Adipose tissue (tissue), 3 donors: ENCODE data around the gene PARD3. TPM values are rescaled to one million over a fixed set of nuclear protein-coding genes. Genes with fewer than 3 reads are reported as not detected.
"Not testable (repeated sequence)": the region's sequence is repeated elsewhere in the genome, so short reads cannot be mapped to it uniquely, and the experiment has no call there.

ENCODE experiments used
- H3K27ac ChIP-seq: one replicate; pipeline ENCODE4 v1.5.1; 2013; ENCODE audit warnings: low read depth, low read length
- WGBS, 3 donors: extraction: QIAGEN DNeasy Blood & Tissue Kit; methylation state at CpG; one replicate each; pipeline ENCODE4 v1.1.7; 2013; 5-methylcytosine and 5-hydroxymethylcytosine counted together
- polyA plus RNA-seq, 3 donors: library from polyadenylated mRNA; stranded (reverse); fragments of 200-250 nt; gene quantifications; one replicate each; pipeline ENCODE4 v1.2.3, GENCODE V29; 2013
- donor health status: healthy with polysubstance abuse.
- donor health status: Bipolar disorder and iron deficiency.
- donor health status: healthy.

The PARD3 gene
- polyA plus RNA-seq, 3 donors: 11.2 to 20.6 (median 17.2) TPM

DNA sequence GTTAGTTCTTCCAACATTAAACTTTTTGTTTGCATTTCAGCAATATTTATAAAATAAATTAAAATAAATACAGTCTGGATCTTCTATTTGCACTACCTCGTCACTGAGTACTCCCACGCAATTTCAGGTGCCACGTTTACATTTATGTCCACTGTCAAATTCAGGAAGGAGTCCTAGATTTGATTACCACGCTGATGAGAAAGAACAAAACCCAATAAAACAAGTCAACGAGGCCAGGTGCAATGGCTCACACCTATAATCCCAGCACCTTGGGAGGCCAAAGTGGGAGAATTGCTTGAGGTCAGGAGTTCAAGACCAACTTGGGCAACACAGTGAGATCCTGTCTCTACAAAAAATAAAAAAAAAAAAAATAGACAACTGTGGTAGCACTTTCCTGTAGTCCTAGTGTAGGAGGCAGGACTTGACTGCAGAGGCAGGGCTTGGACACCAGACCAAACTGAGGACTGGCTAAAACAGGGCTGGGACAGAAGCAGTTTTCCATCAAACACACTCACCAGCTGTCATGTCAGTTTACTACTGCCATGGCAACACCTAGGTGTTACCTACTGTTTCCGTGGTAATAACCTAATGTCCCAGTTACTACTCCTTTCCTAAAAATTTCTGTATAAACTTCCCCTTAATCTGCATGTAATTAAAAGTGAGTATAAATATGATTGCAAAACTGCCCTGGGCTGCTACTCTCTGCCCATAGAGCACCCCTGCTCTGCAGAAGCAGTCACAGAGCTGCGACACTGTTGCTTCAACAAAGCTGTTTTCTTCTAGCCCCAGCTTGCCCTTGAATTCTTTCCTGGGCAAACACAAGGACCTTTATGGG lies 341.7 kb downstream of the PARD3 start:
- H3K27ac ChIP-seq: no peak overlapping the region
- 81 to 94% (median 91%) methylated on average over 7 of the region's 7 CpGs for WGBS, 3 donors

DNA sequence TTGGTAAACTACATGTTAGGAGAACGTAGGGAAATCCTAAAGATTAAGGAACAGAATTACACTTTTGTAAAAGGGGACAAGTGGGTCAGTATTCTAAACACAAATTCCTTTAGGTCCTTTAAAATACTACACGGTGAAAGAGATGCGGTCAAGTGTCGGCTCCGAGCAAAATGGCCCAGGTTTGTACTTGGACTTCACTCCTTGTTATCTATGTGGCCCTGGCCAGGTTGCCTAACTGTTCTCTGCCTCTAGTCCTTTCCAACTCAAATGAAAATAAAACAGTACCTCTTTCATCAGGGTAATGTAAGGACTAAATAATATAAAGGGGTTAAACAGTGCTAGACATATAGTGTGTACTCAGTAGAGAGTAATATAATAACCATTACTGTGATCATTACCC lies 344.8 kb downstream of the PARD3 start:
- WGBS, 3 donors: 94 to 98% (median 95%) methylated on average over 5 of the region's 5 CpGs
- no peak overlapping the region for H3K27ac ChIP-seq

DNA sequence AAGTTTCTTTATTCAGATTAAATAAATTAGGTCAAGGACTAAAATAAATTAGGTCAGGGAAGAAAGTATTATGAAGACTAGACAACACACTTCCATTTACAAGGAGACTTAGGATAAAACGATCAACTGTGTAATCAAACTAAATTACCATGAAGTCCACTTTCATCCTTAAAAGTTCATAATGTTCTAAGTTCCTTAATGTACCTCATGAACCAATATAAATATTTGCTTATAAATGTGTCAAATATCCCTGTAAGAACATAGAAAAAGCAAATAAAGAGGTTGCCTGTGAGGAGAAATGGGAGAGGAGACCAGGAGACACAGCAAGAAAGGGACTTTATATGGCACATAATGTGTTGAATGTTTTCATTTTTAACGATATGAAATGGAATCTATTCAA lies 345.6 kb downstream of the PARD3 start:
- 91 to 94% (median 92%) methylated on average over 2 of the region's 2 CpGs for WGBS, 3 donors
- H3K27ac ChIP-seq: no peak overlapping the region

DNA sequence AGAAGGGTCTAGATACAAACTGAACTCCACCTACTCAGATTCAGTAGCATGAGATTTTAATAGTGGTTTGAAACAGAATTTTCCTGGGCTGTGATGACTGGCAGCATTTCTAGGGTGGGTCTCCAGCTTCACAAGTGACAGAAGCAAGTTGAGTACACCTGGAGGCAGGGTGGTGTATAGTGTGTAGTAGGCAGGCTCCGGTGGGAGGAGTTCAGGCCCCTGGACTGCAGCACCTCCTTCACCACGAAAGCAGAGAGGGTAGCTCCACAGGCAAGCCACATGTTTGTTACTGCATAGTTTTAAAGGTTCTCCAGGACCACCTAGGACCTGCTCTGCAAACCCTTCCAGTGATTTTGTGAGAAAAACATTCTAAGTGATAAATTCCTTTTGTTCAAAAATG lies 347.2 kb downstream of the PARD3 start:
- no peak overlapping the region for H3K27ac ChIP-seq
- 90 to 95% (median 95%) methylated on average over 2 of the region's 2 CpGs for WGBS, 3 donors

DNA sequence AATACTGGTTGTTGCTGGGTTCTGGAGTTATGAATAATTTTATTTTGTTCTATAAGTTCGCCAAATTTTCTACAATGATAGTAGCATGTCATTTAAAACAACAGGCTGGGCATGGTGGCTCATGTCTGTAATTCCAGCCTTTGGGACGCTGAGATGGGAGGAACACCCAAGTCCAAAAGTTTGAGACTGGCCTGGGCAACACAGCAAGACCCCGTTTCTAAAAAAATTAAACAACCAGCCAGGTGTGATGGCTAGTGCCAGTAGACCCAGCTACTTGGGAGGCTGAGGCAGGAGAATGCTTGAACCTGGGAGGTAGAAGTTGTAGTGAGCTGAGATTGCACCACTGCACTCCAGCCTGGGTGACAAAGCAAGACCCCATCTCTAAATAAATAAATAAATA lies 347.7 kb downstream of the PARD3 start:
- no peak overlapping the region for H3K27ac ChIP-seq
- 88 to 98% (median 95%) methylated on average over 3 of the region's 3 CpGs for WGBS, 3 donors

DNA sequence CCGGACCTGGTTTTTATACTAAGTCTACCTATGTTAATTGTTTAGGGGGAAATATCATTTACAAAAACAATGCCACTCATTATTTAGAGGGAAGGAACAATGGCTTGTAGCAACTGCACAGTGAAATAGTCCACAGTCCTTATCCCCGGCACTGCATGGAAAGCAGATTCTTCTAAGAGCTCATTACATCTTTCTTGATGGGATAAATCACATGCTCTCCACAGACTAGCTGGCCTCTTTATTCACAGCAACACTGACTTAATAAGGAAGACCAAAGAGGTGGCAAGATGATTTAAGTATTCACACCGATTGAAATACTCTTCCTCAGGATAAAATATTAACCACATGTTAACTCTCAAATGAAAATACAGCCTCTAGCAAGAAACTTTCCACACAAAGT lies 349.4 kb downstream of the PARD3 start:
- 80 to 87% (median 82%) methylated on average over 3 of the region's 3 CpGs for WGBS, 3 donors
- H3K27ac ChIP-seq: no peak overlapping the region

DNA sequence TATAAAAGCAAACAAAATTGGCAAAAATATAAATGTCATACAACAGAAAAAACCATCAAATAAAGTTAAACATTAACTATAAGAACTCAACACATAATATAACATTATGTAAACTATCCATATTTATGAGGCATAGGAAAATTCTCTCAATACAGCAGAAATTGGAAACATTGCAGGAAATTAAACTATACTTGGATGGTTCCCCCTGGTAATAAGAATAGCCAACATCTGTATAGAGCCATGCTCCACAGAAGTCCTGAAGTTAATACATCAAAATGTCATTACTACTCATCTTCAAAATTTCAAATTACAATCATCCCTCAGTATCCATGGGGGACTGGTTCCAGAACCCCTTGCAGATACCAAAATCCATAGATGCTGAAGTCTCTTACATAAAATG lies 350.5 kb downstream of the PARD3 start:
- no peak overlapping the region for H3K27ac ChIP-seq

DNA sequence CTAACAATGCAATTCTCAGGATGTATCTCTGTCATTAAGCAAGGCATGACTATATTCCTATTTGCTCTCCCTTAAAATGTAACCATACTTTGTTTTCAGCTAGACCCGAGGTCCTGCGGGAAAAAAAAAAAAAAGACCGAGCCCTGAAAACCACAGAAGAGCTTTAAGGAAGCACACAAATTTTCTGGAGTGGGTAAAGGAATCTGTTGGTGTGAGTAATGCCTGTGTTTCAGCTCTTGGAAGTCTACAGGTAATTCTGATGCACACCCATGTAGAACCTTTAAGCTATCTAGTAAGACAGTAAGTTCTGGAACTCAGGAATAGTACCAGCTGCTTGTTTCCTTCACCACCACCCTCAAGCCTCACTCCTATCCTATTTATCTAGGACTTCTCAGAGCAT lies 351.1 kb downstream of the PARD3 start:
- H3K27ac ChIP-seq: no peak overlapping the region
- 82 to 91% (median 87%) methylated on average over 3 of the region's 3 CpGs for whole genome bisulfite sequencing, 3 donors

DNA sequence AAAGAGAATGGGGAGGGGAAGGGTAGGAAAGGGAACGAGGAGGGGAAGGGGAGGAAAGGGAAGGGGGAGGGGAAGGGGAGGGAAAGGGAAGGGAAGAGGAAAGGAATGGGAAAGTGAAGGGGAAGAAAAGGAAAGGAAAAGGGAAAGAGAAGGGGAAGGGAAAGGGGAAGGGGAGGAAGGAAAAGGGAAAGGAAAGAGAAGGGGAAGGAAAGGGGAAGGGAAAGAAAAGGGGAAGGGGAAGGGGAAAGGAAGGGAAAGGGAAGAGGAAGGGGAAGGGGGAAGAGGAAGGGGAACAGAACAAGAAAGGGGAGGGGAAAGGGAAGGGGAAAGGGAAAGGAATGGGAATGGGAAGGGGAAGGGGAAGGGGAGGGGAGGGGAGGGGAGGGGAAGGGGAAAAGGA lies 352.1 kb downstream of the PARD3 start:
- H3K27ac ChIP-seq: no peak overlapping the region
- WGBS, 3 donors: 67 to 93% (median 81%) methylated on average over 1 of the region's 1 CpG

DNA sequence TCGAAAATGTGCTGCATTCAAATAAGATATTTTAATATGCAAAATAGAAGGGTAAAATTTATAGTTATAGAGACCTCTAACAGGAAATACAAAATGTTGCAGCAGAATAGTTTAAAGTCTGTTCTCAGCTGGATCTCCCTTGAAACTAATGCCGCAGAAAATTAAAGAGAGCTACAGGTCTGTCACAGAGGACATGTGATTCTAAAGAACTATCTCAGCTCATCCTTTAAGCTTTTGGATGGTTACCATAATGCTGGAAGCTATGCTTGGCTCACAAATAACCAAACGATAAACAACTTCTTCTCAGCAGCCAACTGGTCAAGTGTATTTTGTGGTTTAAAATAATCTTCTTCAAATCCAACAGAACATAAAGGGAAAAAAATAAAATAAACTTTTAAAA lies 353.0 kb downstream of the PARD3 start:
- WGBS, 3 donors: 77 to 85% (median 79%) methylated on average over 3 of the region's 3 CpGs
- H3K27ac ChIP-seq: no peak overlapping the region

DNA sequence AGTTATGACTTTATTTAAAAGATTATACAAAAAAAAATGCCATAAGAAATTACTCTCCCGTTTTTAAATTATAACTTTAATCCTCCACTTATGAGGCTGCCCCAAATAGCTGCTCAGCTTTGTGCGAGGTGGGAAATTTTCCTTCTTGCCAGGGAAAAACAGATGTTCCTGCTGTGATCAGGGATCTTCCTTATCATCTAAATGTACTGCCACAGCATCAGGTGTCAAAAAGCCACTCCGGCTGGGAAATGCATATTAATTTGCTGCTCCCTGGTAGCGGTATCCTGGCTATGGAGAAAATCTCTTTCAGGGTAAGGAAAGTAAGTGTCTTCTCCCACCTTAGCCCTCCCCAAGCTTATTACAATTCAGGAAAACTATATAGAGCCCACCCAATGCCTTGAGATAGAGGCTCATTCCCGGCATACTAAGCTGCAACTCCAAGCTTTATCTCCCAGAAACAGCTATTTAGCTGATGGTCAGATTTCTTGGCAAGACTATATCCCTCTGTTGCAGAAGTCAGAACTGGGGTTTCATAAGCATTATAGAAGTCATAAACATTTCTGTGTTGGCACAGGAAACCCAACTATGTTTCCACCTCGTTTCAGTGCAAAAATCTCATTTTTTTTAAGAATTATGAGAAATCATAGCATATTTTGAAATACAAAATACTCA lies 360.4 kb downstream of the PARD3 start:
- H3K27ac ChIP-seq: no peak overlapping the region
- 81 to 84% (median 81%) methylated on average over 6 of the region's 6 CpGs for WGBS, 3 donors

DNA sequence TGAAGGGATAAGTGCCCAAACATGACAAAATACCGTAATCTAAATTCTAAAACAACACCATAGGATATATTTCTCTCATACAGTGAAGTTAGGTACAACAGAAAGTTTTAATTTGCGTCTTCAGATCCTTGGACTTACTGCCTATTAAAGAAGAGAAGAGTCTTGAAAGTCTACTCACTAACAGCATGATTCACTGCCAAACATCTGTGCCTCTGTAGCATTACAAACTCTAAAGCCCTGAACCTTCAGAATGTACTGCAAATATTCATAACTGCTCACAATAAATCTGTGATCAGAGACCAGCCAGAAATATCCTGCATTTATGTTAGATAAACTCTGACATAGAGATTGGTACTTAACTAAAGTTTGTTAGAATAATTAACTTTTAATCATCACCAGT lies 365.3 kb downstream of the PARD3 start:
- H3K27ac ChIP-seq: no peak overlapping the region
- WGBS, 3 donors: 83 to 98% (median 86%) methylated on average over 2 of the region's 2 CpGs

DNA sequence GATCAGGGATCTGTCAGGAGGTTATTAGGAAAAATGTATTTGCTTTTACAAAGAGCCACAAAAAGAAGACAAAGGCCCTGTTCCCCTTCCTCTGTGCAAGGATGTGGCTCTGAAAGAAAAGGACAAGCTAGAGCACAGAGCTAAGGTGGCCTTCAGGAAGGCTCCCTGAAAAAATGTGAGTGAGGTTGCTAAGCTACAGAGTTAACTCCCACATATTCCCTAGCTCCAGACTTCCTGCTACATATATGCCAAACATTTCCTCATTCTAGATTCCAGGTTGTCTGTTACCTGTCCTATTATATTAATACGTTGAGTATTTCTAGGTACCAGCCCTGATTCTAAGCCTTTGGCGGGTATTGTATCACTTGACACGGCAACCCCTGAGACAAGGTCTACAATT lies 369.0 kb downstream of the PARD3 start:
- WGBS, 3 donors: 84 to 92% (median 88%) methylated on average over 3 of the region's 3 CpGs

DNA sequence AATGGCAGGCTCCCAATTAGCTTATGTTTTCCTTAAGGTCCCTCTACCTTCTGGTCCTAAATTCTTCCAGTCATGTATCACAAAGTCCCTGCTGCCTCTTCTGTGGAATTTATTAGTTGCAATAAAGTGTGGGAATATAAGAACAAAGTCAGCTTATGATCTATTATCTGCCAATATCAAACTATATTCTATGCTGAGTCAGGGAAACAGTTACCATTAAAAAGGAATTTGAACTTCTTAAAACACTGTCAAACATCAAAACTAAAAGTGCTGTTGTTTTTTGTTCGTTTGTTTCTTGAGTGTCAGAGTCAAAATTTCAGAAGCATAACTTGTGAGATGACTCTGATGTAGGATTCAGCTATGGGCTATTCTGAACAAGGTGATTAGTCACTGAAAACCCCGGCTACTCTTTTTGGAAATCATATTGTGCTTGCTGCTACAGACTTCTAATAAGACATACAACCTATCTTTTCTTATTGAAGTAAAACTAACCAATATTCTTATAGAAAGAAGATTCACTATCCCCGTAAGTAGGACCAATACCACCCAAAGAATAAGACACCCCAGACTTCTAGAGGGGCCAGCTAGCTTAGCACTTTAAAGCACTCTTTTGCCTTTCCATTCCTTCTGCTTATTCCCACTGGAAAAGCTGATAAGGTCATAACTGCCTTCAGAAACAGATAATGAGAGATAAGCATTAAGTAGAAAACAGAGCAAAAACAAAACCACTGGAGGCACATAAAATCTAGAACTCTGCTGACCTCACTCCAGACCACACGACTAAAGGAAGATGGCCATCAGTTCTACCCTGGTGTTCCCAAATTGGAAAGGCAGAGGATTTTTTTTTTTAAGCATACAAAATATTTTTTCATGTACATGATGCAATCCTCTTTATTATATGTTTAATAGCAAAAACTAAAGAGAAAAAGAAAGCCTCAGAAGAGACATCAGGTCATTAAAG lies 370.6 kb downstream of the PARD3 start:
- 69 to 86% (median 80%) methylated on average over 4 of the region's 4 CpGs for WGBS, 3 donors
- H3K27ac ChIP-seq: no peak overlapping the region

More for the DNA sequence above, 369.0 kb downstream of the PARD3 start:
- H3K27ac ChIP-seq: no peak overlapping the region

DNA sequence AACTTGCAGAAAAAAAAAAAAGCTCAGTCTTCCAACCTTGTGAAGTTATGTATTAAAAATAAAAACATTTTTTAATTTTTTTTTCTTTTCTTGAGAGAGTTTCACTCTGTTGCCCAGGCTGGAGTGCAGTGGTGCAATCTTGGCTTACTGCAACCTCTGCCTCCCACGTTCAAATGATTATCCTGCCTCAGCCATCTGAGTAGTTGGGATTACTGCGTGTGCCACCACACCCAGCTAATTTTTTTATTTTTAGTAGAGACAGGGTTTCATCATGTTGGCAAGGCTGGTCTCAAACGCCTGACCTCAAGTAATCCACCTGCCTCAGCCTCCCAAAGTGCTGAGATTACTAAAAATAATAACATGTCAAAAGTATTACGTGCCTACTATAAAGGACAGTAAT lies 375.7 kb downstream of the PARD3 start:
- not testable (repeated sequence) for H3K27ac ChIP-seq
- 50 to 87% (median 65%) methylated on average over 4 of the region's 4 CpGs for WGBS, 3 donors

DNA sequence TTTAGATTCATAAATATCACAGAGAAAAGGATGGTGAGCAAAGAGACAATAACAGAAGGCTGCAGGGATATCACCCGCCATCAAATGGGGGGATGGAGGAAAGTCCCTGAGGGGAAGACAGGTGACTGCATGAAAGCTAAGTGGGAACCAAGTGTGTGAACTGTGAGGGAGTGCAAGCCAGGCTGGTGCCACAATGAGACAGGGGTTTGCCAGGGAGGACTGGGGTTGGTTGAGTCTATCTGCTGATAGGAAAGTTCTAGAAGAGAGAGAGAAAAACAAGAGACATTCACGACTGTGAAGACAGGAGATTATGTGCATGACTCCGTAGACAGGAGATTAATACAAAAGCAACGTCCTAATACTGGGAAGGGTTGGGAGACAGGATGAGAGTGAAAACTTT lies 376.4 kb downstream of the PARD3 start:
- no peak overlapping the region for H3K27ac ChIP-seq
- 76 to 89% (median 82%) methylated on average over 4 of the region's 4 CpGs for WGBS, 3 donors

DNA sequence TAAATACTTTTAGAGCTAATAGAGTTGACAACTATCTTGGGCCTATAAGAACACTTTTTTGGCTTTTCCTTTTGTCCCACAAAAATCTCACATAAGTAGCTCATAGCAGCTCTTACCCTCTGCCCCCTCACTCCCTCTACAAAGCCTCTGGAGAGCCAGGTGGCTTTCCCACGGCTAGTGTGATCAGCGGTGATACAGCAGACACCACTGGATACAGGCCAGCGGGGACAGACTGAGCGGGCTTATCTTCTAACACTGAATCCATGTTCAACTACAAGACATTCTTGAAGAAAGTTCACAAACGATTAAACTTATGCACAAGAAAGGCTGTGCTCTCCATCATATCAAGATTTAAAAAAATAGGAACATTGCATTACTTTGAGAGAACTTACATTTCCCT lies 377.2 kb downstream of the PARD3 start:
- H3K27ac ChIP-seq: no peak overlapping the region
- 55 to 68% (median 68%) methylated on average over 5 of the region's 5 CpGs for WGBS, 3 donors

DNA sequence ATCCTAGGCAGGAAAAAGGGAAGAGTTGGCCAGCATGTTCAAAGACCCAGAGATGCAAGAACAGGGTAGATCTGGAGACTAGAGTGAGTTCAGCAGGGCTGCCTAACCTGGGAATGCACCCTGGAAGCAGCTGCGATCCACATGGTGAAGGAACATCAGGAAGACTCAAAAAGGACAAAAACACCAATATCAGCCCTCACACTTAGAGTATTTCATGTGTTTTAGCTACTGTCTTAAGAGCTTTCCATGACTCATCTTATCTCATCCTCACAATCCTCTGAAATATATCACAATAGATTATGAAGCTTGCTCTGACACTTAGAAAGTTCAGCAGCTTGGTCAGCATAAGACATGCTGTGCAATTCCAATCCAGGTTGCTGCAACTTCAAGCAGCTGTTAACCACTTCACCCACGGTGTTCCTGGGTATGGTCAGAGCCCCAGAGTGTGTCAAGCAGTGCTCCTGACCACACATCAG lies 380.9 kb downstream of the PARD3 start:
- 56 to 73% (median 58%) methylated on average over 2 of the region's 2 CpGs for WGBS, 3 donors
- no peak overlapping the region for H3K27ac ChIP-seq
